PFSK-1 (cell line): ENCODE results near the gene DNTT.

ENCODE experiments used
- FOXP2 ChIP-seq: optimal IDR thresholded peaks from 2 replicates; pipeline ENCODE3; 2011; ENCODE audit warnings: borderline replicate concordance, control low read depth, inconsistent platforms; ENCODE audit not compliant: insufficient read depth; ENCODE audit errors: extremely low read length, extremely low read depth
- POLR2AphosphoS5 ChIP-seq: IDR thresholded peaks from 2 replicates; pipeline ENCODE4 v1.6.1; 2012; ENCODE audit warnings: low read depth, mild to moderate bottlenecking, control low read depth, low read length, moderate library complexity
- SIN3A ChIP-seq: IDR thresholded peaks from 2 replicates; pipeline ENCODE4 v1.6.1; 2012; ENCODE audit warnings: mild to moderate bottlenecking, low read length, moderate library complexity, borderline replicate concordance; ENCODE audit not compliant: insufficient read depth
- TAF1 ChIP-seq: IDR thresholded peaks from 2 replicates; pipeline ENCODE4 v1.6.1; 2012; ENCODE audit warnings: low read length, control low read depth, borderline replicate concordance; ENCODE audit not compliant: insufficient read depth
- TF ChIP-seq, protein P1 (sequence below), 2 experiments: IDR thresholded peaks; 2 replicates each; pipeline versions ENCODE4 v1.6.1 to v1.8.0; 2011 to 2012; ENCODE audit warnings: low read depth in 2 of 2, low read length in 2 of 2, control low read depth in 1 of 2, inconsistent platforms in 1 of 2, mild to moderate bottlenecking in 1 of 2, moderate library complexity in 1 of 2; ENCODE audit not compliant: insufficient read depth in 1 of 2

Gene DNTT

DNA sequence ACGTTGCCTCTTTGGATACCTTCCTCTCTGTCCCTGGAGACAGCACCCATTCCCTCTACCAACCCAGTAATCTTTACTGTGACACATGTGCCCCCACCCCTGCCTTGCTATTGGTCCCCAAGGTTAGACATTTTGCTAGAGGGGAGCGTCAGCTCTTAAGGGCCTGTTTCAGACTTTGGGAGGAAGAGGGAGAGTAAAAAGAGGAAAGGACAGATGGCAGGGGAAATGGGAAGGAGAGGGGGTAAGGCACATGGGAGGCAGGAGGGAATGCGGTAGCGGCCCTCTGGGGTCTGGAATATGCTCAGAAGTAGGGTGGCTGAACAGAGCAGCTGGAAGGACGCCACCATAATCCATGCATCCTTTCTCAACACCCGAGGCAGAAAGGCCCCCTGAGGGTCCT is 45.1 kb upstream of the DNTT start:
- TF ChIP-seq, protein P1, sequence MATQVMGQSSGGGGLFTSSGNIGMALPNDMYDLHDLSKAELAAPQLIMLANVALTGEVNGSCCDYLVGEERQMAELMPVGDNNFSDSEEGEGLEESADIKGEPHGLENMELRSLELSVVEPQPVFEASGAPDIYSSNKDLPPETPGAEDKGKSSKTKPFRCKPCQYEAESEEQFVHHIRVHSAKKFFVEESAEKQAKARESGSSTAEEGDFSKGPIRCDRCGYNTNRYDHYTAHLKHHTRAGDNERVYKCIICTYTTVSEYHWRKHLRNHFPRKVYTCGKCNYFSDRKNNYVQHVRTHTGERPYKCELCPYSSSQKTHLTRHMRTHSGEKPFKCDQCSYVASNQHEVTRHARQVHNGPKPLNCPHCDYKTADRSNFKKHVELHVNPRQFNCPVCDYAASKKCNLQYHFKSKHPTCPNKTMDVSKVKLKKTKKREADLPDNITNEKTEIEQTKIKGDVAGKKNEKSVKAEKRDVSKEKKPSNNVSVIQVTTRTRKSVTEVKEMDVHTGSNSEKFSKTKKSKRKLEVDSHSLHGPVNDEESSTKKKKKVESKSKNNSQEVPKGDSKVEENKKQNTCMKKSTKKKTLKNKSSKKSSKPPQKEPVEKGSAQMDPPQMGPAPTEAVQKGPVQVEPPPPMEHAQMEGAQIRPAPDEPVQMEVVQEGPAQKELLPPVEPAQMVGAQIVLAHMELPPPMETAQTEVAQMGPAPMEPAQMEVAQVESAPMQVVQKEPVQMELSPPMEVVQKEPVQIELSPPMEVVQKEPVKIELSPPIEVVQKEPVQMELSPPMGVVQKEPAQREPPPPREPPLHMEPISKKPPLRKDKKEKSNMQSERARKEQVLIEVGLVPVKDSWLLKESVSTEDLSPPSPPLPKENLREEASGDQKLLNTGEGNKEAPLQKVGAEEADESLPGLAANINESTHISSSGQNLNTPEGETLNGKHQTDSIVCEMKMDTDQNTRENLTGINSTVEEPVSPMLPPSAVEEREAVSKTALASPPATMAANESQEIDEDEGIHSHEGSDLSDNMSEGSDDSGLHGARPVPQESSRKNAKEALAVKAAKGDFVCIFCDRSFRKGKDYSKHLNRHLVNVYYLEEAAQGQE (IDR thresholded peaks at IDR 0.05; ENCODE audit: insufficient read depth in 1 of 2, low read depth in 2 of 2, low read length in 2 of 2), result no peak
- TF ChIP-seq POLR2AphosphoS5 (no peak), SIN3A (no peak), TAF1 (no peak), FOXP2 (no peak)

DNA sequence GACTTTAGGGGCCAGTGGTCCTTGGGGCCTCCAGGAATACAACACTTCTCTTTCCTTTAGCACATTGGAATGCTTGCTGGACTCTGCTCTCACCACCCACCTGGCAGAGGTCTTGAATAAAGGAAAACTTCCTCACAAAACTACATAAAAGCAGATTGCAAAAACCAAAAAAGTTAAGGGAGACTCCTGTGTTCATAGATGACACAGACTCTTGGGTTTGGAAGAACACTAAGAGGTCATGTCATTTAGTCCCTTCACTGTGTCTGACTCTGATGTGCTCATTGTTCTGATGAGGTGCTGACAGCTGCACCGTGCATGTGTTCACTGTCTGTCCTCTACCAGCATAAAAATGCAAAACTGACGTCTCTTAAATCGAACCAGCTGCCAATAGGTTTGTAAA is 44.2 kb upstream of the DNTT start:
- no peak for TF ChIP-seq FOXP2
- TF ChIP-seq, protein P1 (IDR thresholded peaks at IDR 0.05; ENCODE audit: insufficient read depth in 1 of 2, low read depth in 2 of 2, low read length in 2 of 2), result no peak
- TF ChIP-seq TAF1, result no peak
- TF ChIP-seq POLR2AphosphoS5, result no peak
- TF ChIP-seq SIN3A, result no peak

DNA sequence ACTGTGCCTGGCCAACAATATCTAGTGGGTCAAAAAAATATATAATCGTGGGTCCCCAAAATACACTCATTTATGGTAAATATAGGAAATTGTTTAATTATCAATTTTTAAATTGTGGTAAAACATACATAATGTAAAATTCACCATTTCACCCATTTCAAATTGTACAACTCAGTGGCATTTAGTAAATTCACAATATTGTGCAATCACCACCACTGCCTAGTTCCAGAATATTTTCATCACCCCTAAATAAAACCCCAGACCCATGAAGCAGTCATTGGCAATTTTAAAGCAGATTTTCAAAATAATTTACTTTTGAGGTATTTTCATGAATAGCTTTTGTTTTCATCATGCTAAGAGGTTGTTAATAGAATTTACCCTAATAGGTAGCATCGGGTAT is 43.1 kb upstream of the DNTT start:
- TF ChIP-seq TAF1, result no peak
- no peak for TF ChIP-seq FOXP2
- TF ChIP-seq, protein P1 (IDR thresholded peaks at IDR 0.05; ENCODE audit: insufficient read depth in 1 of 2, low read depth in 2 of 2, low read length in 2 of 2), result no peak
- TF ChIP-seq POLR2AphosphoS5, result no peak
- no peak for TF ChIP-seq SIN3A

DNA sequence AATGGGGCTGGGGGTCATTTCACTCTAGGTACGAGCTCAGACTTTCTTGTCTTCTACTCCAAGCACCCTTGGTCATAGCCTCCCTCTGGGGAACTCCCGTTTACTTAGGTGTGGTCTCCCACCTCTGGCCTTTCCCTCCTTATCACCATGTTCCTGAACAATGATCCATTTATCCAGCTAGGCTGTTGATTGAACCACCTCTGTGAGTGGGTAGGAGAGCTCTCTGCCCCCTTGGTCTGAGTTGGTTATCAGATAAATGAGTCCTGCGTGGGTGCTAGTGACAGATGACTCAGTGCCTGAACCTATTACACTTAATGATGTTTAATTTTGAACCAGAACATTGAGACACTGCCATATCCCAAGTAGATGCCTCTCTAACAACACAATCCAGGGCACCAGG is 42.3 kb upstream of the DNTT start:
- TF ChIP-seq SIN3A (no peak), POLR2AphosphoS5 (no peak), FOXP2 (no peak), TAF1 (no peak)
- TF ChIP-seq, protein P1 (IDR thresholded peaks at IDR 0.05; ENCODE audit: insufficient read depth in 1 of 2, low read depth in 2 of 2, low read length in 2 of 2), result no peak

DNA sequence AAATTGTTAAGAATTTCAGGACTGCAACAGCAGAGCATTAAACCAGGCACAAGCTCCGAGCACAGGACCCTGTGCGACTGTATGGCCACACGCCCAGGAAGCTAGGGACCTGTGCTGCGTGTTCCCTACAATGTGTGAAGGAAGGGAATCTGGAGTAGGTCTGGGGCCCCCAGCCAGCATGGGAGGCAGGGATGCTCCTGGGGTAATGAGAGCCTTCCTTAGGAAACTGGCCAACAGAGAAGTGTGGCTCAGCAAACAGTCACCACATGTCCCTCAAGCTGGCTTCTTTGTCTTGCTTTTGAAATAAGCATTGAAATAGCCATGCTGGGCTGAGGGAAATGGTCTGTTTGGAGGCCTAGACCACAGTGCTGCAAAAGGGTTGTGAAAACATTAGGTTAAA is 41.1 kb upstream of the DNTT start:
- TF ChIP-seq POLR2AphosphoS5 (no peak), FOXP2 (no peak), SIN3A (no peak), TAF1 (no peak)
- TF ChIP-seq, protein P1 (IDR thresholded peaks at IDR 0.05; ENCODE audit: insufficient read depth in 1 of 2, low read depth in 2 of 2, low read length in 2 of 2), result no peak
